BJ (cell line): Measurements from ENCODE around the gene DLK1. TPM values are rescaled to one million over a fixed set of nuclear protein-coding genes. Genes with fewer than 3 reads are reported as not detected.

Experiments
- CTCF ChIA-PET: fragments of 350-600 bp; formaldehyde crosslinking; extraction: SDS; loops from one replicate; lab custom pipeline; 2021; ENCODE audit warnings: antibody characterized with exemption, inconsistent platforms; lab: Yijun Ruan, JAX
- POLR2A ChIA-PET: fragments of 300-600 bp; sonication (Branson Sonifier 250); formaldehyde crosslinking; extraction: SDS; loops from one replicate; lab custom pipeline; 2021; ENCODE audit warnings: antibody characterized with exemption; lab: Charles Lee
- DNase-seq: peaks from one replicate; pipeline ENCODE4 v3.0.0-alpha.2; 2011; ENCODE audit warnings: low read depth
- H3K27me3 ChIP-seq: 2 replicates; pipeline ENCODE4 v1.6.0; 2011; ENCODE audit warnings: low read length; ENCODE audit not compliant: control insufficient read depth, insufficient read depth
- H3K36me3 ChIP-seq: 2 replicates; pipeline ENCODE4 v1.5.1; 2011; ENCODE audit warnings: low read length; ENCODE audit not compliant: control insufficient read depth, insufficient read depth
- H3K4me3 ChIP-seq: 2 replicates; pipeline ENCODE4 v1.5.1; 2011; ENCODE audit warnings: low read depth, mild to moderate bottlenecking, control low read depth, low read length
- polyA plus RNA-seq: library from polyadenylated mRNA; depleted of rRNA; stranded (reverse); fragments of >200 nt; gene quantifications from 2 replicates; pipeline ENCODE4 v1.2.3, GENCODE V29; 2011
- TF ChIP-seq, protein P1 (sequence below): IDR thresholded peaks from 2 replicates; pipeline ENCODE4 v1.5.1; 2011; ENCODE audit warnings: low read depth, mild to moderate bottlenecking, control low read depth, inconsistent platforms, low read length, moderate library complexity; ENCODE audit not compliant: insufficient read depth

DLK1 gene
- polyA plus RNA-seq, 1 experiment: not detected

DNA sequence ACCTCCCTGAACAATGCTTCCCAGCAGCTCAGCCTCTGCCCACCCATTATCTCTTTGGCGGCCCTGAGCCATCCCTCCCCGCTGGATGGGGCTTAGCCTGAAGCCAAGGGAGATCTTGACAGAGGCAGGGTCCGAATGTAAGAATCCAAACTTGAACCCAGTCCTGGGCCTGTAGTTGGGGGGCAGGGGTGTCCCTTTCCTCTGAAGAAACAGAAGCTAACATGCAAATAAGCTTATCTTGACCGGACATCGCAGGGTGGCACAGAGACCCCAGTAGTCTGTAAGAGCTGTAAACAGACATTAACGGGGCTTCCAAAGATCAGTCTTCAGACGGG is 6.0 kb downstream of the DLK1 start:
- Histone ChIP-seq H3K36me3 (no peaks in the 10 kb centered on the region), H3K27me3 (peaks cover 19% of the 10 kb centered on the region), H3K4me3 (no peak overlapping the region)
- TF ChIP-seq, protein P1, sequence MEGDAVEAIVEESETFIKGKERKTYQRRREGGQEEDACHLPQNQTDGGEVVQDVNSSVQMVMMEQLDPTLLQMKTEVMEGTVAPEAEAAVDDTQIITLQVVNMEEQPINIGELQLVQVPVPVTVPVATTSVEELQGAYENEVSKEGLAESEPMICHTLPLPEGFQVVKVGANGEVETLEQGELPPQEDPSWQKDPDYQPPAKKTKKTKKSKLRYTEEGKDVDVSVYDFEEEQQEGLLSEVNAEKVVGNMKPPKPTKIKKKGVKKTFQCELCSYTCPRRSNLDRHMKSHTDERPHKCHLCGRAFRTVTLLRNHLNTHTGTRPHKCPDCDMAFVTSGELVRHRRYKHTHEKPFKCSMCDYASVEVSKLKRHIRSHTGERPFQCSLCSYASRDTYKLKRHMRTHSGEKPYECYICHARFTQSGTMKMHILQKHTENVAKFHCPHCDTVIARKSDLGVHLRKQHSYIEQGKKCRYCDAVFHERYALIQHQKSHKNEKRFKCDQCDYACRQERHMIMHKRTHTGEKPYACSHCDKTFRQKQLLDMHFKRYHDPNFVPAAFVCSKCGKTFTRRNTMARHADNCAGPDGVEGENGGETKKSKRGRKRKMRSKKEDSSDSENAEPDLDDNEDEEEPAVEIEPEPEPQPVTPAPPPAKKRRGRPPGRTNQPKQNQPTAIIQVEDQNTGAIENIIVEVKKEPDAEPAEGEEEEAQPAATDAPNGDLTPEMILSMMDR: no peak
- POLR2A ChIA-PET: no interaction called here
- no peak for DNase-seq
- CTCF ChIA-PET: interaction anchor here (0.7 to 1.5 kb wide), 2 partner anchors 55 to 315 kb away, joined by 3 to 4 read pairs; no protein-coding TSS in a partner anchor

GRCh38 chr14:100733152-100733850 is 6.6 kb downstream of the DLK1 start:
- POLR2A ChIA-PET: no interaction called here
- Histone ChIP-seq H3K4me3 (no peak overlapping the region), H3K27me3 (peaks cover 14% of the 10 kb centered on the region), H3K36me3 (no peaks in the 10 kb centered on the region)
- CTCF ChIA-PET: interaction anchor here (0.7 to 1.5 kb wide), 3 partner anchors 19 to 316 kb away, joined by 3 to 4 read pairs (median 3); no protein-coding TSS in a partner anchor
- no peak for DNase-seq
- TF ChIP-seq, protein P1: no peak

GRCh38 chr14:100734031-100734990 is 7.6 kb downstream of the DLK1 start:
- Histone ChIP-seq H3K27me3 (peaks cover 12% of the 10 kb centered on the region), H3K36me3 (no peaks in the 10 kb centered on the region), H3K4me3 (no peak overlapping the region)
- POLR2A ChIA-PET: no interaction called here
- DNase-seq: no peak
- CTCF ChIA-PET: interaction anchor here (0.8 kb wide), 1 partner anchor 18 kb away, joined by 3 read pairs; no protein-coding TSS in a partner anchor
- TF ChIP-seq, protein P1: no peak

- ChIA-PET CTCF (no interaction called here), POLR2A (no interaction called here)
- Histone ChIP-seq H3K27me3 (peaks cover 6% of the 10 kb centered on the region), H3K4me3 (no peak overlapping the region), H3K36me3 (no peaks in the 10 kb centered on the region)
- DNase-seq: no peak
- TF ChIP-seq, protein P1: no peak
Observed at GRCh38 chr14:100735271-100735670, 8.6 kb downstream of the DLK1 start.
